ENCODE results near the gene FLRT3.
A peak's percentile ranks its signal among the peaks of the same experiment; 100 is the strongest.

FLRT3 gene

GRCh38 chr20:14337400-14338171 is at the start of gene FLRT3:
Gene FLRT3 (minus strand): TSS chr20:14337612. CDS start chr20:14327506, 10,106 bp downstream.
- DNase-seq (ENCODE audit: low spot score) = peak; percentile 90

GRCh38 chr20:14386726-14387125 is 49.3 kb upstream of the FLRT3 start:
- DNase-seq (ENCODE audit: low spot score) = no peak

GRCh38 chr20:14385176-14385740 is 47.8 kb upstream of the FLRT3 start:
- DNase-seq (ENCODE audit: low spot score) = no peak

- no peak for DNase-seq (ENCODE audit: low spot score)
Measured at GRCh38 chr20:14384416-14385175, 47.2 kb upstream of the FLRT3 start.

GRCh38 chr20:14383335-14383734 is 45.9 kb upstream of the FLRT3 start:
- DNase-seq (ENCODE audit: low spot score) = no peak

GRCh38 chr20:14378326-14378725 is 40.9 kb upstream of the FLRT3 start:
- no peak for DNase-seq (ENCODE audit: low spot score)

GRCh38 chr20:14375416-14375985 is 38.1 kb upstream of the FLRT3 start:
- DNase-seq (ENCODE audit: low spot score) = no peak

DNA sequence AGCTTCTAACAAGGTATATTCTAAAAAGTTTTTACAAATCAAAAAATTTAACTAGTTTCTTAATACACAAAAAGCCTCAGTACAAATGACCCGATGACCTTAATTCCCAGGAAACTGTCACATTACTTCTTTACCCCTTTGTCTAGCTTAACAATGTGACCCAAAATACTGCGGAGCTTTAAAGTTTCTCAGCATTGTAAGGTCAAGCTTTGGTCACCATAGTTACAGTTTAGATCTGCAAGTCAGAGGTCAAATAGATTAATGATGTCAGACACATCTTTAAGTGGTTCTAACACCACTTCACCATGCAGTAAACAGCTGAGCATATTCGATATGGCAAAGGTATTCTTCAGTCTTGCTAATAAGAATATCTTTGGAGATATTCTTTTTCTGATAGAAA is 36.8 kb upstream of the FLRT3 start:
- DNase-seq (ENCODE audit: low spot score) = no peak

GRCh38 chr20:14361509-14362345 is 24.3 kb upstream of the FLRT3 start:
- no peak for DNase-seq (ENCODE audit: low spot score)

GRCh38 chr20:14360416-14360815 is 23.0 kb upstream of the FLRT3 start:
- no peak for DNase-seq (ENCODE audit: low spot score)

DNA sequence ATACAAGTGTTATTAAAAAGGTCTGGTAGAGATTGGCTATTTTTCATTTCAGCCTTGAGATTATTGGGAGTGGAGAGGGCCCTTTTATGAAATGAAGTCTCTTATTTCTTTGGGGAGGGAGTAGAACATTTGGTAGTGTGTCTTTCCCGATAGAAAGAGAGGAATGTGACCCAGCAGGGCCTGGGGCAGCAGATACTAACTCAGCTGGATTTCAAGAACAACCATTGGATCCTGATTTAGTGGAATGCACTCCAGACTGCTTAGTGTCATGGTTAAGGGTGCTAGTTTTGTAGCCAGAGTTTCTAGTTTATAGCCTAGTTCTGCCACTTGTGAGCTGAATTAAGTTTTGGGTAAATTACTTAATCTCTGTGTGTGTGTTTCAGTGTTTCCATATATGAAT is 18.4 kb upstream of the FLRT3 start:
- no peak for DNase-seq (ENCODE audit: low spot score)

- no peak for DNase-seq (ENCODE audit: low spot score)
Measured at GRCh38 chr20:14344746-14345145, 7.3 kb upstream of the FLRT3 start.

GRCh38 chr20:14343491-14344065 is 6.2 kb upstream of the FLRT3 start:
- no peak for DNase-seq (ENCODE audit: low spot score)

GRCh38 chr20:14342918-14343317 is 5.5 kb upstream of the FLRT3 start:
- no peak for DNase-seq (ENCODE audit: low spot score)

GRCh38 chr20:14341801-14342200 is 4.4 kb upstream of the FLRT3 start:
- DNase-seq (ENCODE audit: low spot score) = no peak

- DNase-seq (ENCODE audit: low spot score) = peak; percentile 17
Measured at GRCh38 chr20:14336686-14337085, 726 bp downstream of the FLRT3 start.

GRCh38 chr20:14335052-14335451 is 2.4 kb downstream of the FLRT3 start:
- DNase-seq (ENCODE audit: low spot score) = no peak

- peak; percentile 53 for DNase-seq (ENCODE audit: low spot score)
Measured at GRCh38 chr20:14334306-14334930, 3.0 kb downstream of the FLRT3 start.

GRCh38 chr20:14333721-14334120 is 3.7 kb downstream of the FLRT3 start:
- DNase-seq (ENCODE audit: low spot score) = no peak

- no peak for DNase-seq (ENCODE audit: low spot score)
Measured at GRCh38 chr20:14332866-14333265, 4.5 kb downstream of the FLRT3 start.

GRCh38 chr20:14331646-14332045 is 5.8 kb downstream of the FLRT3 start:
- no peak for DNase-seq (ENCODE audit: low spot score)

All from kidney capillary endothelial cell (primary cell).